ENCODE measurements around the gene TGFBI.
"Not testable (repeated sequence)": the region's sequence is repeated elsewhere in the genome, so short reads cannot be mapped to it uniquely, and the experiment has no call there.

Gene TGFBI

GRCh38 chr5:136027311-136027710 lies 1.5 kb upstream of the TGFBI start:
- no peak for DNase-seq

DNA sequence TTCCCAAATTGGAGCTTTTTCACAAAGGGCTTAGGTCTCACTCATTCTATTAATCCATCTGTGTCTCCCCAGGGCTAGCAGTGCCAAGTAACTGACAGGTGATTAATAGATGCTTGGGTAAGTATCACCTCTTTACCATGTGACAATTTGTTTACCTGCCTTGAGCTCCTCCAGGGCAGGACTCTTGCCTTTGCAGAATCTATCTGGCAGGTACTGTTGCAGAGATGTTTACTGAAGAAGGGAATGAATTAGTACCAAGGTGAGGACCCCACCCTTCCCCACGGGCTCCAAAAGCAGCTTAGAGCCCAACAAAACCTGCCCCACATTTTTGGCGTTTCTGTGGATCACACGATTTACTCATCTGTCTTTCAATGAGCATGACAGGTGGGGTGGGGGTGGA lies 698 bp upstream of the TGFBI start:
- no peak for DNase-seq

DNA sequence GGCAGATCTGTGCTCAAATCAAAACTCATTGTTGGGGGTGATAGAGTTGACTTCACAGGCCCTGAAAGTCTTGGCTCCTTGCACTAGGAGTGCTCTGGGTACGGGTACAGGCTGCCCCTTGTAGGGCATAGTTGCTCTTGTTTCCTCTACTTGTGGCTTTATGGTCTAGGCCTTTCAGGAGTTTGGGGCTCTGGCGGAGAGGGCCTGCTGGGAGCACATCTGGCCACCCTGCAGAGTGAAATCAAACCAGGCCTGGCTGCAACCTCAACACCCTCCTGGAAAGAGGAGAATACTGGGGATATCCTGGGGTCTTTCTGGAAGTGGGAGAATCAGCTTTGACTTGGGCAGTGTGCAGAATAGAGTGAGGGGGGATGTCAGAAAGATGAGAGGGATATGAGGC lies 1.5 kb downstream of the TGFBI start:
- DNase-seq: no peak

GRCh38 chr5:136030956-136031611 lies 2.3 kb downstream of the TGFBI start:
- no peak for DNase-seq

DNA sequence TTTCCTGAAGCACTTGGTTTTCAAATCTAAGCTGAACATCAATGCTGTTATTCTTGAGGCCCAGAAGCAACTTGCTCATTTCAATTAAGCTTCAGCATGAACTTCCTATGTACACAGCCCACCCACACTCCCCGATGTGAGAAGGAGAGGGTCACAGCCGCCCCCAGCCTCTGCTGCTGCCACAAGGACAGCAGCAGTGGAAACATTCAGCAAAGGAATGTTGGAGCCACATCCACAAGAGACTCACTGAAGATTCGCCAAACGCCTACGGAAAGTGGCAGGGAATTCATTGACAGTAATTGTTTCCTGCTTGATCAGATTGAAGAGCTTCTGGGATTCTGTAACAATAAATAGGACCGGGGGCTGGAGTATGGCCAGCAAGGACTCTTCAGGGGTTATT lies 2.9 kb downstream of the TGFBI start:
- DNase-seq: no peak

GRCh38 chr5:136032564-136032963 lies 3.8 kb downstream of the TGFBI start:
- DNase-seq: no peak

- DNase-seq: no peak
Measured at GRCh38 chr5:136033234-136033633, 4.4 kb downstream of the TGFBI start.

DNA sequence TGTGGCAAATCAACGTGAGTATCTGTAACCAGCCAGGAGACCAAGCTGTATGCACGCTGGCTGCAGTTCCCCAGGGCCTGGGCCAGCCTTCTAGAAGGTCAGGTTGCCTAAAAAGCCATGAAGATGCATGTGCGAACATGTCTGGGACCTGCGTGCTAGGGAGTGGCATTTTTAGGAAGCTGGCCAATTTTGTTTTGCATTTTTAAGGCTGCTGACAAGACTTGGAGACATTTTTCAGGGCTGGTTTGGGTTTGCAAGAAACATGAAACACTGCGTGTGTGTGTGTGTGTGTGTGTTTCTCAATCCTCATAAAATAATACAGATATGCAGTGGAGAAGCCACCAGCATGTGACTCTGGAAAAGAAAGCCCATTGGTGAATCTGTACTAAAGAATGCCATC lies 5.1 kb downstream of the TGFBI start:
- DNase-seq: no peak

DNA sequence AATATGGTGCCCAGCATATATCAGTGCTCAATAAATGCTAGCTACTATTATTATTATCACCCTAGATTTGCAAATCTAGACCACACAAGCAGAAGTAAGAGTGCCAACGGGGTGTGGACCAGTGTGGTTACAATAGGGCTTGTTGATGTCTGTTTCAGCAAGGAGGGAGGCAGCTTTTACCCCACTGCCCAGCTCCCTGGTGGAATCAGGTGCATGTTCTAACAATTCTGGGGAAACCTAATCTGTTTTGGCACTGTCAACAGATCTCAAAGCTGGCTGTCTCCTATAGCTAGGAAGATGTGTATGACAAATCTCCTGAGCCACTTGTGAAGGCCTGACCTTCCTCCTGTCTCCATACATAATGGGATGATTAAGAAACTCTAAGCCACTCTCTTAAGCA lies 5.7 kb downstream of the TGFBI start:
- DNase-seq: no peak

DNA sequence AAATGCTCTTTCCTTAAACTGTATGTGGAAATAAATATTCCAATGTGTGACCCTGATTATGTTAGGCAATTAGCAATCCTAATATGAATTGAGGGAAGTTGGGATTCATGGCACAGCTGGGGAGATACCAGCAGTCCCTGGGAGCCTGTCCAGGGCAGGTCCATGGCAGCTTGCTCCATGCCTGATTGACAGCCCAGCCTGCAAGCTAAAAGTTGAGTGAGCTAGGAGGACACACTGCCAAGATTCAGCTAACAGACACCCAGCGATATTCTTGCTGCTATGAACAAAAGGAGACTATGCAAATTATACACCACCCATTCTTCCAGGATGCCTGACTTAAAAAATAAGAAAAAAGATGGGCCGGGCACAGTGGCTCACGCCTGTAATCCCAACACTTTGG lies 6.2 kb downstream of the TGFBI start:
- no peak for DNase-seq

GRCh38 chr5:136035837-136036236 lies 7.0 kb downstream of the TGFBI start:
- no peak for DNase-seq

DNA sequence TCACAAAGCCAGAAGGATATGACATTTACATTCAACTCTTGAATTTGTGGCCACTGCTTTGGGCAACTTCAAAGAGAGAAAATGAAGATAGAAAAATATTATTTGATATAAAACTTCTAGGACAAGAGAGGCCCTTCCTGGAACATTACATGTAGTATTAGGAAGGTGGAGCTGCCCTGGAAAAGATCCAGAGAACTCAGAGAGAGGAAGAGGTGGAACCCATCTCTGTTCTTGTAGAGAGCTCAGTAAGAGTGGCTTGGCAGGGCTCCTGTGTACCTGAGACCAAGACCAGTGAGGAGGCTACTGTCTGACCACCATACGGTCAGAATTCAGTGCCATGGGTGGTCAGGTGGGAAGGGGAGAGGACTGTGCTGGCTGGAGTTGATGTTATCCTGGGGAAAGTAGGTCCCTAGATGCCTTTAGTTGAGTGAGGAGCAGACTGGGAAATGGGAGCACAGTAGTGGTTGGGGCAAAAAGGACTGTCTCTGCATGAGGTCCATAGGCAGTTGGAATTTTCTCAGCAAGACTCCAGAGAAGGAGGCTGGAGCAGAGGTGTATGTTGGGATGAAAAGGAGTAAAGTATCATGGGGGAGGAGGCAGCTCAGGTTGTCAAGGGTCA lies 7.6 kb downstream of the TGFBI start:
- DNase-seq: no peak

DNA sequence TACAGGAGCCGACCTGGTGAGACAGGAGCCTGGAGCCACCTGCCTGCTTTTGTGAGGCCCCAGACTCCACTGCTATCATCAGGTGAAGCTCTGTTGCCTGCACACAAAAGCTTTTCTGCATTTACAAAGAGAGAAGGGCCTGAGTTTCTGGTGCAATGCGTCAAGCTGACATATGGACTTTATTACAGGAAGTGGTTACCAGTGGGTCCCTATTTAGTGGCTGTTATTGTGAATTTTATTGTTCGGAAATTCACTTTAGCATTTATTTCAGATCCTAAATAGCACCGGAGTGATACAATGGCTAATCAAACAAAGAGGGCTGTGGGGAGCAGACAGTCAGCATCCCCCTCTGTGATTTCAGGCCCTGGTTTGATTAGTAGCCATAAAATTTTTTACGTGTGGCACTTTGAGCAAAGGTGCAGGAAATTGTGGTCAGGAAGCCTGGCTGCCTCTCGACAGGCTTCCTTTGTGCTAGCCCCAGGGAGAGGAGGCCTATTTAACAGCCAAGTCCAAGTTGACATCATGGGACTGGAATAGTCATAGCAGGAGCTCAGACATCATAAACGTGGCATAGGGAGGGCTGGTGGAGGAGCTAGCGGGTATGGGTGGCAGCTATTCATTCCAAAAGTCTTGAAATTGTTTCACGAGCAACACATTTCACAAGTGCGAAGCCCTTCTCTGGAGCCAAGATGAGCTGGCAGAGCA lies 8.4 kb downstream of the TGFBI start:
- peak; percentile 37 for DNase-seq

DNA sequence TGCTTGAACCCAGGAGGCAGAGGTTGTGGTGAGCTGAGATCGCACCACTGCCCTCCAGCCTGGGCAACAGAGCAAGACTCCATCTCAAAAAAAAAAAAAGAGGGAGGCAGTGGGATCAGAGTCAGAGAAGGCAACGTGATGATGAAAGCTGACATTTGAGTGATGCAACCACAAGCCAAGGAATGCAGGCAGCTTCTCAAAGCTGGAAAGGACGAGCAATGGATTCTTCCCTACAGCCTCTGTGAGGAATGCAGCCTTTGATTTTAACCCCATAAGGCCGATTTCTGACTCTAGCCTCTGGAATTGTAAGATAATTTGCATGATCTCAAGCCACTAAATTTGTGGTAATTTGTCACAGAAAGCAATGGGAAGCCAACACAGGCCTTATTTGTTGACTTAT lies 9.8 kb downstream of the TGFBI start:
- DNase-seq: no peak

DNA sequence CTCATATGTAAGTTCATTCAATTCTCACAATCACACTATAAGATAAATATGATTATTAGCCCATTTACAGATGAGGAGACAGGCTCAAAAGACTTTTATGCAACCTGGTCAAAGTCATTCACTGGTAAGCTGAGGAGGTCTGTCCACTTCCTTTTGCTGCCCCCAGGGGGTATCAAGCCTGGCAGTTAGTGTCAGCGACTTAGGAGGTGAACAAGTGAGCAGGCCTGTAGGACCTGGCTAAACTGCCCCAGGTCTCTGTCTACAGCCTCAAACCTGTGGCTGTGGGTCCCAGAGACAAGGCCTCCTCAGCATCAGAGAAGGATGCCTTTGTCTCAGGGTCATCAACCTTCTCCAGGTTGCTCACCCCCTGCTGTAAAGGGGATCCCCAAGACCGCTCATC lies 10.4 kb downstream of the TGFBI start:
- no peak for DNase-seq

DNA sequence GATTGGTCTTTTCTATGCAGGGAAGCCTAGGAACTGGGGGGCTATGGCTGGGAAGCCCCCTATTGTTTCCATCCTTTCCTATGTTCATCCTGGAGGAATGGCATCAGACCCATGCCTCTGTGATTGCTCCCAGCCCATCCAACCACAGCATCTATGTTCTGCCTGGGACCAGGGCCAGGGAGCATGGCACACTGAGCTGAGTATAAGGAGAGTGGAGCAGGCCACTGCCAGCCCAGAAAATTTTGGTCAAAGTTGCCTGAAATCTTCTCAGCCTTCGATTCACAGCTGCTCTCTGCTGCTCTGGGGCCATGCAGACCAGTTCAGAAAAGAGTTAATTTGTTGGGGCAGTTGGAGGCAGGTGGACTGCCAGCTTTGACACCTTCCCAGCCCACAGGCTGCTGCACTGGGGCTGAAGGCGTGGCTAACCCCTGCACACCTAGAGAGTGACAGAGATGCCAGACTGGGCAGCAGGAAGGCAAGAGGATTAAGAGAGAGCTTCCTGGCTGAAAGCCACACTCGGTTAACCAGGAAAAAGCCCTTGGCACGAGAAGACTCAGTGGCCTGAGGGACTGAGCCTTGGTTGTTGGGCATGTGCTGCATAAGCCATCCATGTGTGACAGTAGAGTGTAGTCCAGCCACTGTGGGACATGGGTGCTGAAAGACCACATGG lies 12.1 kb downstream of the TGFBI start:
- DNase-seq: no peak

- DNase-seq: no peak
Measured at GRCh38 chr5:136042156-136042555, 13.4 kb downstream of the TGFBI start.

DNA sequence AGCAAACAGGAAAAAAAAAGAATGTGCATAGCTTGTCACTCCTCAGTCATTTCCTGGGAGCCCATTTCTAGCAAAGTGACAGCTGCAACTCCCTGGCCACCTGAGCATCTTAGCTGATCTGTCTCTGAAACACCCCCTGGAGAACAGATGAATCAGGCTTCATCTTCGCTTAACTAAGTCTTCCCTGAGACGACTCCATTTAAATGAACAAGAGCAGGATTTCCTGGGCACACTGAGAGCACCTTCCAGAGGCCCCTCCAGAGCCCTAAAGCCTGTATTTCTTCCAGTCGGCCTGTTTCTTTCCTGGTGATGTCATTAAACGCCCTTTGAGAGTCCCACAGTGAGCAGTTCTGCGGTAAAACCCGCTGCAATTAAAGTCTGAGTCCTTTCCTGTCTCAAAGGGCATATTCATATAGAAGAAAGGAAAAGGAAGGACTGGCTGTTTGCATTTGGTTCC lies 13.9 kb downstream of the TGFBI start:
- DNase-seq: no peak

GRCh38 chr5:136043551-136043950 lies 14.8 kb downstream of the TGFBI start:
- no peak for DNase-seq

GRCh38 chr5:136043968-136044610 lies 15.3 kb downstream of the TGFBI start:
- no peak for DNase-seq

DNA sequence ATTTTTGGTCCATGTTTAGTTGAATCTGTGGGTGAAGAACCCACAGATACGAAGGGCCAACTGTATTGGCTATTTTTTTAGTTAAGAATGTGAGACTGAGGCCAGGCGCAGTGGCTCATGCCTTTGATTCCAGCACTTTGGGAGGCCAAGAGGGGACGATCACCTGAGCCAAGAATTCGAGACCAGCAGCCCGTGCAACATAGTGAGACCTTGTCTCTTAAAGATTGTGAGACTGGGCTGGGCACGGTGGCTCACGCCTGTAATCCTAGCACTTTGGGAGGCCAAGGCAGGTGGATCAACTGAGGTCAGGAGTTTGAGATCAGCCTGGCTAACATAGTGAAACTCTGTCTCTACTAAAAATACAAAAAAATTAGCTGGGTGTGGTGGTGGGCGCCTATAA lies 16.2 kb downstream of the TGFBI start:
- not testable (repeated sequence) for DNase-seq

- no peak for DNase-seq
Measured at GRCh38 chr5:136046246-136046645, 17.5 kb downstream of the TGFBI start.

- DNase-seq: no peak
Measured at GRCh38 chr5:136047858-136048257, 19.1 kb downstream of the TGFBI start.

Data from NCI-H1092 treated with DMSO at 0.1 percent for 48 hours (cell line).